B cell (primary cell): Measurements from ENCODE around the gene CDK6. TPM values are rescaled to one million over a fixed set of nuclear protein-coding genes. Genes with fewer than 3 reads are reported as not detected.

Experiments used
- ATAC-seq: fragments of 200-7000 bp; cut with Tn5 transposase; one replicate; pipeline ENCODE4 v1.10.0; 2021; ENCODE audit warnings: low read depth, mild to moderate bottlenecking, moderate number of reproducible peaks, moderate library complexity
- CTCF ChIA-PET: fragments of 350-600 bp; sonication (Branson Sonifier 250); formaldehyde crosslinking; loops from one replicate; lab custom pipeline; 2021; ENCODE audit warnings: antibody characterized with exemption, inconsistent platforms; lab: Charles Lee
- POLR2A ChIA-PET: fragments of 350-600 bp; sonication (Branson Sonifier 250); formaldehyde crosslinking; loops from one replicate; lab custom pipeline; 2021; ENCODE audit warnings: antibody characterized with exemption; lab: Charles Lee
- DNase-seq: peaks from one replicate; pipeline ENCODE4 v3.0.0; 2013
- H2AFZ ChIP-seq: 2 replicates; pipeline ENCODE4 v1.6.1; 2012; ENCODE audit warnings: mild to moderate bottlenecking, low read depth, low read length; ENCODE audit not compliant: insufficient read depth, poor library complexity, severe bottlenecking
- H3K27ac ChIP-seq, 2 donors: 1 replicate in 1 of 2; 2 replicates in 1 of 2; pipeline ENCODE4 v1.5.1; 2012 to 2013; ENCODE audit warnings: low read length in 2 of 2, mild to moderate bottlenecking in 2 of 2, moderate library complexity in 1 of 2
- H3K27me3 ChIP-seq, 4 experiments: fragments of 200-600 bp in 1 of 4; sonication (generic) in 1 of 4; replicated peaks in 1 of 4; 1 replicate in 2 of 4; 2 replicates in 2 of 4; pipeline versions ENCODE4 v1.6.1 to v1.7.0; 2013 to 2016; ENCODE audit warnings: low read length in 3 of 4, mild to moderate bottlenecking in 2 of 4, mixed read lengths in 1 of 4, moderate library complexity in 1 of 4; ENCODE audit not compliant: insufficient read depth in 4 of 4, control insufficient read depth in 3 of 4; ENCODE audit errors: control extremely low read depth in 1 of 4
- H3K36me3 ChIP-seq, 2 experiments: replicated peaks in 1 of 2; 1 replicate in 1 of 2; 2 replicates in 1 of 2; pipeline versions ENCODE4 v1.6.1 to v1.7.1; 2013; ENCODE audit warnings: low read length in 1 of 2; ENCODE audit not compliant: insufficient read depth in 2 of 2, control insufficient read depth in 1 of 2; ENCODE audit errors: control extremely low read depth in 1 of 2, extremely low read depth in 1 of 2
- H3K4me1 ChIP-seq, 2 donors: fragments of 200-600 bp in 1 of 2; sonication (generic) in 1 of 2; 1 replicate in 1 of 2; 2 replicates in 1 of 2; pipeline versions ENCODE4 v1.5.1 to v1.6.1; 2013 to 2017; ENCODE audit warnings: low read length in 2 of 2; ENCODE audit not compliant: control insufficient read depth in 2 of 2, insufficient read depth in 2 of 2
- H3K4me2 ChIP-seq: replicated peaks from 2 replicates; pipeline ENCODE3; 2012; ENCODE audit warnings: mild to moderate bottlenecking, low read depth, low read length; ENCODE audit not compliant: poor library complexity, severe bottlenecking
- H3K4me3 ChIP-seq, 5 experiments: fragments of 200-600 bp in 1 of 5; sonication (generic) in 1 of 5; 1 replicate in 3 of 5; 2 replicates in 2 of 5; pipeline versions ENCODE4 v1.5.1 to v1.7.0; 2011 to 2016; ENCODE audit warnings: low read length in 4 of 5, mild to moderate bottlenecking in 4 of 5, low read depth in 2 of 5, control low read depth in 1 of 5, moderate library complexity in 1 of 5; ENCODE audit not compliant: insufficient read depth in 1 of 5; ENCODE audit errors: control extremely low read depth in 1 of 5, extremely low read depth in 1 of 5
- H3K79me2 ChIP-seq: fragments of 200-600 bp; sonication (generic); one replicate; pipeline ENCODE4 v1.6.0; 2016; ENCODE audit warnings: low read length; ENCODE audit not compliant: control insufficient read depth, insufficient read depth
- H3K9ac ChIP-seq: fragments of 200-600 bp; sonication (generic); 2 replicates; pipeline ENCODE4 v1.6.1; 2017; ENCODE audit warnings: mild to moderate bottlenecking, low read length, moderate library complexity
- H3K9me3 ChIP-seq, 3 donors: one replicate each; pipeline versions ENCODE4 v1.6.1 to v1.7.1; 2013; ENCODE audit warnings: low read length in 2 of 3; ENCODE audit not compliant: control insufficient read depth in 2 of 3, insufficient read depth in 1 of 3; ENCODE audit errors: control extremely low read depth in 1 of 3
- H4K20me1 ChIP-seq: 2 replicates; pipeline ENCODE4 v1.6.0; 2012; ENCODE audit warnings: mild to moderate bottlenecking, low read length; ENCODE audit not compliant: insufficient read depth, control insufficient read depth, poor library complexity, severe bottlenecking
- H3K27ac Mint-ChIP-seq: one replicate; pipeline ENCODE4 v1.8.0; 2021; ENCODE audit warnings: mixed read lengths
- H3K27me3 Mint-ChIP-seq: one replicate; pipeline ENCODE4 v1.8.0; 2021; ENCODE audit warnings: mixed read lengths
- H3K4me1 Mint-ChIP-seq: one replicate; pipeline ENCODE4 v1.8.0; 2021; ENCODE audit warnings: mixed read lengths
- H3K4me3 Mint-ChIP-seq: one replicate; pipeline ENCODE4 v1.8.0; 2021; ENCODE audit warnings: mixed read lengths
- H3K9me3 Mint-ChIP-seq: one replicate; pipeline ENCODE4 v1.8.0; 2022; ENCODE audit warnings: mixed read lengths; ENCODE audit not compliant: insufficient read depth
- CTCF ChIP-seq: fragments of 200-600 bp; IDR thresholded peaks from one replicate; pipeline ENCODE4 v1.8.0; 2022; ENCODE audit warnings: antibody characterized with exemption, mild to moderate bottlenecking
- EZH2 ChIP-seq: IDR thresholded peaks from 2 replicates; pipeline ENCODE4 v1.6.1; 2012; ENCODE audit warnings: borderline replicate concordance, low read depth, mild to moderate bottlenecking, moderate library complexity, low read length; ENCODE audit not compliant: insufficient read depth, poor library complexity, severe bottlenecking
- WGBS: methylation state at CpG from one replicate; pipeline ENCODE4 v1.1.5; 2013; ENCODE audit warnings: missing lambda C conversion rate; ENCODE audit not compliant: insufficient coverage; 5-methylcytosine and 5-hydroxymethylcytosine counted together
- intact Hi-C: fragments of 100-400 bp; cut with micrococcal nuclease; formaldehyde crosslinking; loops from one replicate; pipeline ENCODE4 v1.10.0; 2022
- polyA plus RNA-seq: library from polyadenylated mRNA; depleted of rRNA; stranded (reverse); fragments of >200 nt; gene quantifications from 2 replicates; pipeline ENCODE4 v1.2.3, GENCODE V29; 2012
- total RNA-seq, 2 donors: library from RNA; stranded (reverse); fragments of 120-200 nt in 1 of 2; gene quantifications; 1 replicate in 1 of 2; 2 replicates in 1 of 2; pipeline versions ENCODE4 v1.2.3 to v1.2.4, GENCODE V29; 2013 to 2022

CDK6 gene
- total and polyA plus RNA-seq, 2 donors (not counting 1 experiment from before 2014, with no cell fraction given) = 3.0 to 14.6 TPM

- H3K9me3 ChIP-seq = no peaks in the 10 kb centered on the region
- ChIA-PET CTCF (interaction anchor here (0.9 to 1.0 kb wide), 2 partner anchors 14 to 18 kb away, joined by 3 read pairs; no protein-coding TSS in a partner anchor), POLR2A (no interaction called here)
- ATAC-seq (no peak), DNase-seq (no peak)
- no peaks in the 10 kb centered on the region for H3K27me3 ChIP-seq
- Mint-ChIP-seq H3K4me3 (no peak overlapping the region), H3K27me3 (no peaks in the 10 kb centered on the region), H3K27ac (no peak overlapping the region), H3K9me3 (no peaks in the 10 kb centered on the region), H3K4me1 (peaks cover 9% of the 10 kb centered on the region)
- peaks cover 14% of the 10 kb centered on the region for H3K79me2 ChIP-seq
- no peak overlapping the region for H3K27ac ChIP-seq
- H3K4me3 ChIP-seq = no peak overlapping the region
- 97% methylated on average over 3 of the region's 3 CpGs for WGBS
- no peak overlapping the region for H2AFZ ChIP-seq
- intact Hi-C loops = no loop called here
- no peak for TF ChIP-seq EZH2
- no peak for TF ChIP-seq CTCF
- no peaks in the 10 kb centered on the region for H3K4me1 ChIP-seq
- H3K4me2 ChIP-seq = no peak overlapping the region
- H4K20me1 ChIP-seq = no peaks in the 10 kb centered on the region
- H3K9ac ChIP-seq = no peak overlapping the region
- peaks cover 0 to 4% of the 10 kb centered on the region in 2 experiments for H3K36me3 ChIP-seq
These were observed 70.6 kb downstream of the CDK6 start for GRCh38 chr7:92765725-92766124.

GRCh38 chr7:92763636-92764423, 72.5 kb downstream of the CDK6 start:
- H3K9me3 ChIP-seq = no peaks in the 10 kb centered on the region
- ATAC-seq (no peak), DNase-seq (no peak)
- intact Hi-C loops = no loop called here
- H3K9ac ChIP-seq = no peak overlapping the region
- no peak for TF ChIP-seq CTCF
- no peak for TF ChIP-seq EZH2
- no peak overlapping the region for H3K27ac ChIP-seq
- no CpG with 5 or more reads among the region's 4 CpGs for WGBS
- peaks cover 0 to 3% of the 10 kb centered on the region in 2 experiments for H3K36me3 ChIP-seq
- Mint-ChIP-seq H3K4me3 (no peak overlapping the region), H3K9me3 (no peaks in the 10 kb centered on the region), H3K27ac (no peak overlapping the region), H3K27me3 (no peaks in the 10 kb centered on the region), H3K4me1 (peaks cover 9% of the 10 kb centered on the region)
- no peak overlapping the region for H2AFZ ChIP-seq
- H3K4me3 ChIP-seq = no peak overlapping the region
- peaks cover 14% of the 10 kb centered on the region for H3K79me2 ChIP-seq
- no peaks in the 10 kb centered on the region for H4K20me1 ChIP-seq
- no peaks in the 10 kb centered on the region for H3K4me1 ChIP-seq
- no peaks in the 10 kb centered on the region for H3K27me3 ChIP-seq
- no peak overlapping the region for H3K4me2 ChIP-seq
- CTCF ChIA-PET = no interaction called here
- POLR2A ChIA-PET = no interaction called here
